Adrenal gland (tissue), 12 donors: Measurements from ENCODE around the gene CDH2. TPM values are rescaled to one million over a fixed set of nuclear protein-coding genes. Genes with fewer than 3 reads are reported as not detected.
A peak's percentile ranks its signal among the peaks of the same experiment; 100 is the strongest.

ENCODE experiments used
- DNase-seq, 7 donors: peaks; one replicate each; pipeline ENCODE4 v3.0.0-alpha.2; 2019 to 2020
- H3K27ac ChIP-seq, 5 donors: fragments of 200-600 bp; sonication (generic) in 4 of 5; 1 replicate in 3 of 5; 2 replicates in 2 of 5; pipeline versions ENCODE4 v1.5.1 to v1.8.0; 2016 to 2020; ENCODE audit warnings: mild to moderate bottlenecking in 1 of 5
- H3K27me3 ChIP-seq: fragments of 200-600 bp; 2 replicates; pipeline ENCODE4 v1.8.0; 2021
- H3K36me3 ChIP-seq, 2 donors: fragments of 200-600 bp; replicated peaks in 1 of 2; 1 replicate in 1 of 2; 2 replicates in 1 of 2; pipeline versions ENCODE4 v1.5.1 to v1.8.0; 2018 to 2022
- H3K4me1 ChIP-seq, 2 donors: fragments of 200-600 bp; replicated peaks in 1 of 2; 1 replicate in 1 of 2; 2 replicates in 1 of 2; pipeline versions ENCODE4 v1.5.1 to v1.8.0; 2018 to 2021
- H3K4me3 ChIP-seq, 4 donors: fragments of 200-600 bp; sonication (generic) in 3 of 4; one replicate each; pipeline ENCODE4 v1.5.1; 2016 to 2018
- H3K9me3 ChIP-seq, 3 donors: fragments of 200-600 bp; sonication (generic) in 1 of 3; replicated peaks in 1 of 3; 1 replicate in 2 of 3; 2 replicates in 1 of 3; pipeline versions ENCODE4 v1.5.1 to v1.8.0; 2016 to 2021
- CTCF ChIP-seq, 6 experiments: fragments of 450-650 bp in 4 of 6; fragments of 200-600 bp in 2 of 6; sonication (generic) in 1 of 6; IDR thresholded peaks; 1 replicate in 5 of 6; 2 replicates in 1 of 6; pipeline versions ENCODE4 v1.5.1 to v1.8.0; 2016 to 2021; ENCODE audit warnings: antibody characterized with exemption in 6 of 6, mild to moderate bottlenecking in 2 of 6, moderate library complexity in 1 of 6
- POLR2A ChIP-seq, 2 donors: fragments of 450-650 bp; IDR thresholded peaks; one replicate each; pipeline ENCODE4 v1.6.1; 2017; ENCODE audit warnings: antibody characterized with exemption in 2 of 2, mild to moderate bottlenecking in 2 of 2, moderate library complexity in 1 of 2
- WGBS, 4 donors: extraction: QIAGEN DNeasy Blood & Tissue Kit in 2 of 4; methylation state at CpG; one replicate each; pipeline versions ENCODE4 v1.1.5 to v1.1.7; 2013 to 2017; 5-methylcytosine and 5-hydroxymethylcytosine counted together
- intact Hi-C, 2 donors: fragments of 100-400 bp; cut with DNase I; formaldehyde crosslinking; loops; one replicate each; pipeline versions ENCODE4 v1.14.1 to v1.15.0; 2022 to 2023
- polyA plus RNA-seq, 3 donors: library from polyadenylated mRNA; stranded (reverse); fragments of 200-250 nt in 2 of 3; fragments of 350-450 nt in 1 of 3; fragmentation: Illumina TruSeq in 1 of 3; extraction: RNeasy Lipid Tissue Mini Kit (QIAGEN cat#74804) in 1 of 3; gene quantifications; one replicate each; pipeline ENCODE4 v1.2.3, GENCODE V29; 2013 to 2014
- total RNA-seq, 9 donors: library from RNA; depleted of rRNA in 4 of 9; stranded (reverse); fragments of >200 nt in 4 of 9; fragments of 120-200 nt in 1 of 9; fragmentation: NEBNext Ultra II Directional in 1 of 9; extraction: Animal tissue kit (Norgen Biotek cat#: 25700) in 1 of 9; gene quantifications; one replicate each; pipeline versions ENCODE4 v1.1.0 to v1.2.4, GENCODE V29; 2013 to 2023
- donor health status: healthy with polysubstance abuse.
- donor health status: Bipolar disorder and iron deficiency.
- donor health status: DM: yes; HTN: yes; CAD: no.
- donor health status: DM: no; HTN: no; CAD: no.
- donor health status: DM: no; HTN: no; CAD: no.
- donor health status: DM: yes; HTN: yes; CAD: no.

Gene CDH2
- total and polyA plus RNA-seq, 12 donors = 13.9 to 305 (median 129) TPM

- peaks cover 5 to 36% of the 10 kb centered on the region in 2 donors for H3K4me1 ChIP-seq
- H3K36me3 ChIP-seq = no peaks in the 10 kb centered on the region
- no peaks in the 10 kb centered on the region for H3K9me3 ChIP-seq
- WGBS, 4 donors = 43 to 48% (median 46%) methylated on average over 5 of the region's 5 CpGs
- peak overlapping the region in 3 of 5 donors; percentile 17 to 41 (median 35) for H3K27ac ChIP-seq
- no peak for DNase-seq
- intact Hi-C loops = no loop called here
- TF ChIP-seq POLR2A (IDR thresholded peaks at IDR 0.05) (no peak), CTCF (IDR thresholded peaks at IDR 0.05) (no peak)
- H3K4me3 ChIP-seq = peak overlapping the region in 1 of 4 donors; percentile 17
- H3K27me3 ChIP-seq = no peaks in the 10 kb centered on the region
These were observed 142.4 kb downstream of the CDH2 start for GRCh38 chr18:28034567-28034966.

GRCh38 chr18:28032177-28032576 lies 144.8 kb downstream of the CDH2 start:
- H3K4me3 ChIP-seq = no peak overlapping the region
- no peaks in the 10 kb centered on the region for H3K9me3 ChIP-seq
- TF ChIP-seq POLR2A (IDR thresholded peaks at IDR 0.05) (no peak), CTCF (IDR thresholded peaks at IDR 0.05) (no peak)
- 56 to 81% (median 58%) methylated on average over 2 of the region's 2 CpGs for WGBS, 4 donors
- no peak overlapping the region for H3K27ac ChIP-seq
- no peaks in the 10 kb centered on the region for H3K36me3 ChIP-seq
- intact Hi-C loops = no loop called here
- H3K27me3 ChIP-seq = no peaks in the 10 kb centered on the region
- no peak for DNase-seq
- peaks cover 5 to 28% of the 10 kb centered on the region in 2 donors for H3K4me1 ChIP-seq

- Histone ChIP-seq H3K9me3 (no peaks in the 10 kb centered on the region), H3K27me3 (no peaks in the 10 kb centered on the region), H3K27ac (no peak overlapping the region), H3K4me1 (peaks cover 2 to 13% of the 10 kb centered on the region in 2 donors), H3K4me3 (no peak overlapping the region), H3K36me3 (no peaks in the 10 kb centered on the region)
- 90 to 97% (median 94%) methylated on average over 1 of the region's 1 CpG for WGBS, 4 donors
- no peak for DNase-seq
- TF ChIP-seq CTCF (IDR thresholded peaks at IDR 0.05) (no peak), POLR2A (IDR thresholded peaks at IDR 0.05) (no peak)
- intact Hi-C loops = no loop called here
These were observed 146.5 kb downstream of the CDH2 start for GRCh38 chr18:28030458-28030857.

GRCh38 chr18:28027755-28028154 lies 149.2 kb downstream of the CDH2 start:
- Histone ChIP-seq H3K4me3 (no peak overlapping the region), H3K36me3 (no peaks in the 10 kb centered on the region), H3K4me1 (no peaks in the 10 kb centered on the region), H3K27ac (no peak overlapping the region), H3K9me3 (no peaks in the 10 kb centered on the region), H3K27me3 (no peaks in the 10 kb centered on the region)
- intact Hi-C loops = no loop called here
- DNase-seq = no peak
- 80 to 92% (median 81%) methylated on average over 2 of the region's 2 CpGs for WGBS, 4 donors
- TF ChIP-seq POLR2A (IDR thresholded peaks at IDR 0.05) (no peak), CTCF (IDR thresholded peaks at IDR 0.05) (no peak)
